Type B pancreatic cell (in vitro differentiated cells): ENCODE measurements around the gene KMT2E. TPM values are rescaled to one million over a fixed set of nuclear protein-coding genes. Genes with fewer than 3 reads are reported as not detected.
"Not testable (repeated sequence)": the region's sequence is repeated elsewhere in the genome, so short reads cannot be mapped to it uniquely, and the experiment has no call there.

Experiments
- DNase-seq: peaks from one replicate; pipeline ENCODE4 v3.0.0; 2021; ENCODE audit warnings: mixed read lengths; ENCODE audit not compliant: unreplicated experiment; ENCODE audit errors: extremely low spot score
- H3K27ac Mint-ChIP-seq: 2 replicates; pipeline ENCODE4 v1.8.0; 2021; ENCODE audit warnings: mild to moderate bottlenecking, mixed read lengths
- H3K27me3 Mint-ChIP-seq: 2 replicates; pipeline ENCODE4 v1.8.0; 2021; ENCODE audit warnings: mixed read lengths
- H3K36me3 Mint-ChIP-seq: 2 replicates; pipeline ENCODE4 v1.8.0; 2021; ENCODE audit warnings: mixed read lengths
- H3K4me1 Mint-ChIP-seq: one replicate; pipeline ENCODE4 v1.8.0; 2021; ENCODE audit warnings: mixed read lengths; ENCODE audit not compliant: unreplicated experiment
- H3K4me3 Mint-ChIP-seq: 2 replicates; pipeline ENCODE4 v1.8.0; 2021; ENCODE audit warnings: mild to moderate bottlenecking, mixed read lengths
- H3K9me3 Mint-ChIP-seq: 2 replicates; pipeline ENCODE4 v1.8.0; 2021; ENCODE audit warnings: mixed read lengths
- total RNA-seq: library from RNA; stranded (reverse); gene quantifications from 2 replicates; pipeline ENCODE4 v1.2.1, GENCODE V29; 2021; ENCODE audit warnings: low replicate concordance
- TF ChIP-seq, protein P1 (sequence below): fragments of 200-600 bp; sonication (generic); conservative IDR thresholded peaks from 2 replicates; pipeline ENCODE4 v1.5.0; 2021; ENCODE audit warnings: antibody characterized with exemption, mild to moderate bottlenecking

Gene KMT2E
- total RNA-seq, 1 donor from 2014 or later: 75.6 TPM

DNA sequence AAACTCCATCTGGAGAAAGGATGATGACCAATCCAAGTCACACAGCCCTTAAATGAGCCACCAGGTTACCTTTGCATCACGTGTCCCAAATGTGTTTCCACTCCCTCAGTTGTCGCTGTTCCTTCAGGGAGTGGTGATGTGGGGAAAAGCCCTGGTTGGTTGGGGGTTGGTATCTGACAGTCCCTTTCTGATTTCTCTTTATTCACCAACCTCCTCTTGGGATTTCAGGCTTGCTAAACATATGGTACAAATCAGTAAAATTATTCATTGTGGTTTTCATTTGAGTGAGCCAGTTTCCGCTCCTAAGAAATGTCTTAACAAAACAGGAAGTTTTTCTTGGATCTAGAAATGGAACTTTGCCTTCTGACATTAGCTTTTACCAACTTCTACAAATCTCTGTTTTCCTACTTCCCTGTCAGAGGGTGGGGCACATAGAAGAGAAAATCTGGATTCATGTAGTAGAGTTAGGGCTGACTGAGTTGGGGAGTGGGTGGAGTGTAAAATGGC lies 40.0 kb upstream of the KMT2E start:
- Mint-ChIP-seq H3K36me3 (peaks cover 5% of the 10 kb centered on the region), H3K27me3 (no peaks in the 10 kb centered on the region), H3K4me3 (no peak overlapping the region), H3K4me1 (peaks cover 40% of the 10 kb centered on the region), H3K27ac (no peak overlapping the region), H3K9me3 (peaks cover 4% of the 10 kb centered on the region)
- DNase-seq: no peak
- TF ChIP-seq, protein P1, sequence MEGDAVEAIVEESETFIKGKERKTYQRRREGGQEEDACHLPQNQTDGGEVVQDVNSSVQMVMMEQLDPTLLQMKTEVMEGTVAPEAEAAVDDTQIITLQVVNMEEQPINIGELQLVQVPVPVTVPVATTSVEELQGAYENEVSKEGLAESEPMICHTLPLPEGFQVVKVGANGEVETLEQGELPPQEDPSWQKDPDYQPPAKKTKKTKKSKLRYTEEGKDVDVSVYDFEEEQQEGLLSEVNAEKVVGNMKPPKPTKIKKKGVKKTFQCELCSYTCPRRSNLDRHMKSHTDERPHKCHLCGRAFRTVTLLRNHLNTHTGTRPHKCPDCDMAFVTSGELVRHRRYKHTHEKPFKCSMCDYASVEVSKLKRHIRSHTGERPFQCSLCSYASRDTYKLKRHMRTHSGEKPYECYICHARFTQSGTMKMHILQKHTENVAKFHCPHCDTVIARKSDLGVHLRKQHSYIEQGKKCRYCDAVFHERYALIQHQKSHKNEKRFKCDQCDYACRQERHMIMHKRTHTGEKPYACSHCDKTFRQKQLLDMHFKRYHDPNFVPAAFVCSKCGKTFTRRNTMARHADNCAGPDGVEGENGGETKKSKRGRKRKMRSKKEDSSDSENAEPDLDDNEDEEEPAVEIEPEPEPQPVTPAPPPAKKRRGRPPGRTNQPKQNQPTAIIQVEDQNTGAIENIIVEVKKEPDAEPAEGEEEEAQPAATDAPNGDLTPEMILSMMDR: no peak

- not testable (repeated sequence) for DNase-seq, H3K27me3 Mint-ChIP-seq, H3K36me3 Mint-ChIP-seq, H3K9me3 Mint-ChIP-seq, H3K4me3 Mint-ChIP-seq, H3K27ac Mint-ChIP-seq
- H3K4me1 Mint-ChIP-seq: peaks cover 54% of the 10 kb centered on the region
Observed at GRCh38 chr7:104975553-104975952, 38.5 kb upstream of the KMT2E start.

- Mint-ChIP-seq H3K36me3 (peaks cover 5% of the 10 kb centered on the region), H3K4me3 (no peak overlapping the region), H3K27ac (no peak overlapping the region), H3K27me3 (no peaks in the 10 kb centered on the region), H3K4me1 (peaks cover 56% of the 10 kb centered on the region), H3K9me3 (peaks cover 4% of the 10 kb centered on the region)
- TF ChIP-seq, protein P1: no peak
- no peak for DNase-seq
Observed at GRCh38 chr7:104976966-104977636, 36.9 kb upstream of the KMT2E start.

GRCh38 chr7:104978460-104978859 lies 35.5 kb upstream of the KMT2E start:
- TF ChIP-seq, protein P1: no peak
- Mint-ChIP-seq H3K27ac (peak overlapping the region; percentile 46), H3K27me3 (no peaks in the 10 kb centered on the region), H3K4me1 (peaks cover 68% of the 10 kb centered on the region), H3K36me3 (peaks cover 5% of the 10 kb centered on the region), H3K9me3 (peaks cover 4% of the 10 kb centered on the region), H3K4me3 (no peak overlapping the region)
- no peak for DNase-seq

- Mint-ChIP-seq H3K4me1 (peaks cover 59% of the 10 kb centered on the region), H3K27me3 (no peaks in the 10 kb centered on the region), H3K4me3 (peak overlapping the region; percentile 66), H3K36me3 (peaks cover 2% of the 10 kb centered on the region), H3K9me3 (peaks cover 2% of the 10 kb centered on the region), H3K27ac (peak overlapping the region; percentile 46)
- TF ChIP-seq, protein P1: no peak
- no peak for DNase-seq
Observed at GRCh38 chr7:104979167-104979841, 34.7 kb upstream of the KMT2E start.

DNA sequence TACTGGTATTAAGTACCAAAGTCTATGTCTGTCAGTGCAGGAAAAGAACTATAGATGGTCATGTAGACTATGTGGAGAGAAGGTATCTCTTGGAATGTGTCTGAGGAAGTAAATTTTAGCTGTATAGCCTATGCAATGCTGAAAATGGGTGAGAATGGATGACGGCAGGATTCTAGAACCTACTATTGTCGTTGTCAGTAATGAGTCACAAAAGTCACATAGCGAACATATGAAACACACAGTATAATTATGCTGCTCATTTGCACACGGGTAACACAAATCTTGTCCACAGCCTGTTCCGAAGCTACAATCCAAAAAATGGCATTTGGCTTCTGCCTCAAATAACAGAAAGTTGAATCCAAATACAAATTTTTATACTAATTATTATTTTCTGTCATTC lies 33.6 kb upstream of the KMT2E start:
- H3K9me3 Mint-ChIP-seq: no peaks in the 10 kb centered on the region
- H3K27me3 Mint-ChIP-seq: no peaks in the 10 kb centered on the region
- TF ChIP-seq, protein P1: no peak
- no peak overlapping the region for H3K4me3 Mint-ChIP-seq
- DNase-seq: no peak
- no peaks in the 10 kb centered on the region for H3K36me3 Mint-ChIP-seq
- peaks cover 68% of the 10 kb centered on the region for H3K4me1 Mint-ChIP-seq
- no peak overlapping the region for H3K27ac Mint-ChIP-seq
